HAP-1 (cell line): Measurements from ENCODE around the gene ERC2.

ENCODE experiments used
- DNase-seq, 2 experiments: peaks; one replicate each; pipeline ENCODE4 v3.0.0-alpha.2; 2016 to 2020; ENCODE audit warnings: low spot score in 2 of 2
- H3K27me3 ChIP-seq: fragments of 250-450 bp; sonication (Bioruptor Pico); 2 replicates; pipeline ENCODE4 v1.5.1; 2020; ENCODE audit warnings: low read depth, mild to moderate bottlenecking, moderate library complexity
- H3K36me3 ChIP-seq: fragments of 250-450 bp; sonication (Bioruptor Pico); replicated peaks from 2 replicates; pipeline ENCODE4 v1.5.1; 2020; ENCODE audit warnings: mild to moderate bottlenecking
- H3K4me1 ChIP-seq: fragments of 250-450 bp; sonication (Bioruptor Pico); 2 replicates; pipeline ENCODE4 v1.5.1; 2020; ENCODE audit warnings: mild to moderate bottlenecking
- H3K4me3 ChIP-seq: fragments of 250-450 bp; sonication (Bioruptor Pico); 2 replicates; pipeline ENCODE4 v1.5.1; 2020; ENCODE audit warnings: mild to moderate bottlenecking, moderate library complexity
- H3K9me3 ChIP-seq: fragments of 250-450 bp; sonication (Bioruptor Pico); 2 replicates; pipeline ENCODE4 v1.5.1; 2020; ENCODE audit warnings: mild to moderate bottlenecking, moderate library complexity
- in situ Hi-C: fragments of 300-500 bp; cut with MboI; formaldehyde crosslinking; loops from 3 replicates; pipeline ENCODE4 v1.14.3; 2020; ENCODE audit warnings: low sequenced_read_pairs, inconsistent platforms, mixed read lengths

The ERC2 gene

DNA sequence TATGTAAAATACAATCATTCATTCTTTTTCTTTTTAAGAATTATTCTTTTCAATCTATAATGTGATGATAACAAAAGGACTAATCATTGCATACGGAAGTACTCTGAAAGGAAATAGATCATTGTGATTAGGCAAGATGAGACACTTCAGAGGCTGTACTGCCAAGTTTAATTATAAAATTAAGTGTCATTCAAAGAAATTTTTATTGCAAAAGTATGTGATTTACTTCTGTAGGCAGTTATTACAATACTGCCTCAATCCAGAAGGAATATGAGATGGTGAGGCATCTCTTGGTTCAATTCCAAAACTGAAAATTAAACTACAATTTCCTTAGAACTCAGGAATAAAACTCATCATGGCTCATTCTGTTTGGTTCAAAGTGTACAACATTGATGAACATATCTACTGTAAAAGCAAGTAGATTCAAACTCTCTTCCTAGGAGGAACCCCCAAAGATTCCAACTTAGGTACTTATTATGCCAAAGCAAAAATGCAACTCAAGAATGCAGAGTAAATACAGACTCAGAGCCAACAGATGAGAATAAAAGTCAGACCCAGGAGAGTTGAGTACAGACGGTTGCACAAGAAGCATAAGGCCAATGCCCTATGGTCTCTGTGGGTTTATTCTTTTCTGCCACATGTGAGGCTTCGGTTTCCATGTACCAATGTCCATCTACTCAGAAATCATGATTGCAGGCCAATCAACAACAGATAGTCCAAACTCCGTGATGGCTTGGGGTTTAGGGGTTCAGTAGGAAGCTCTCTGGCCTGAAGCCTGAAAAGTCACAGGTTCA, 862.6 kb downstream of the ERC2 start:
- no peaks in the 10 kb centered on the region for H3K36me3 ChIP-seq
- no peaks in the 10 kb centered on the region for H3K9me3 ChIP-seq
- in situ Hi-C loops, result no loop called here
- no peak overlapping the region for H3K4me3 ChIP-seq
- peaks cover under 1% of the 10 kb centered on the region; the same call in 1 of the 2 replicates for H3K4me1 ChIP-seq
- no peaks in the 10 kb centered on the region for H3K27me3 ChIP-seq
- DNase-seq, result no peak

DNA sequence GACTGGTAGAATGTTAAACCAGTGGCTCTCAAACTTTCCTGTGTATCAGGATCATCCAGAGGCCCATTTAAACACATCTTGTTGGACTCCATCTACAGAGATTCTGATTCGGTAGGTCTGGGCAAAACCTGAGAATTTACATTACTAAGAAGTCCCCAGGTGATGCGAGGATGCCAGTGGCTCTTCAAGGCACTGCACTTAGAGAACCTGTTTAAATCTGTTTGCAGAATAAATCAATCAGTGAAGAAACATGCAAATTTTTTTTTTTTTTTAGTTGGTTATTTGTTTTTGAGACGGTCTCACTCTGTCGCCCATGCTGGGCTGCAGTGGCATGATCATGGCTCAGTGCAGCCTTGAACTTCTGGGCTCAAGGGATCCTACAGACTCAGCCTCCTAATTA, 863.4 kb downstream of the ERC2 start:
- in situ Hi-C loops, result no loop called here
- no peak for DNase-seq

DNA sequence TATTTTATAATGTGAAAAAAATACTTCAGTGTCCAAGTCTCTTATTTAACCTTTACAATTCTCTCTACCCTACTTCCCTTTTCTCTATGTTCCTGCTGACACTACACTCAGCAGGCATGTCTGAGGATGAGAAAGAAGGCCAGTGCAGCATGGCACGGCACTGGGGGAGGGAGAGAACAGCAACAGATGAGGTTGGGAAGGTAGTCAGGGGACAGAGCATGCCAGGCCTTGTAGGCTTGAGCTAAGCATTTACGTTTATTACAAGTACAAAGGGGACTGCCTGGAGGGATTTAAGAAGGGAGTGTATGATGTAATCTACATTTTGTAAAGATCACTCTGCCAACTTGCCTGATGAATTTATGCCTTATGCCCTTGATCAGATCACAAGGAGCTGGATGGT, 863.9 kb downstream of the ERC2 start:
- H3K4me3 ChIP-seq, result no peak overlapping the region
- H3K27me3 ChIP-seq, result no peaks in the 10 kb centered on the region
- DNase-seq, result no peak
- no peaks in the 10 kb centered on the region for H3K4me1 ChIP-seq
- no peaks in the 10 kb centered on the region for H3K9me3 ChIP-seq
- in situ Hi-C loops, result no loop called here
- H3K36me3 ChIP-seq, result no peaks in the 10 kb centered on the region

More for the DNA sequence above, 863.4 kb downstream of the ERC2 start:
- H3K4me1 ChIP-seq, result no peaks in the 10 kb centered on the region
- H3K9me3 ChIP-seq, result no peaks in the 10 kb centered on the region
- no peaks in the 10 kb centered on the region for H3K27me3 ChIP-seq
- no peaks in the 10 kb centered on the region for H3K36me3 ChIP-seq
- no peak overlapping the region for H3K4me3 ChIP-seq

DNA sequence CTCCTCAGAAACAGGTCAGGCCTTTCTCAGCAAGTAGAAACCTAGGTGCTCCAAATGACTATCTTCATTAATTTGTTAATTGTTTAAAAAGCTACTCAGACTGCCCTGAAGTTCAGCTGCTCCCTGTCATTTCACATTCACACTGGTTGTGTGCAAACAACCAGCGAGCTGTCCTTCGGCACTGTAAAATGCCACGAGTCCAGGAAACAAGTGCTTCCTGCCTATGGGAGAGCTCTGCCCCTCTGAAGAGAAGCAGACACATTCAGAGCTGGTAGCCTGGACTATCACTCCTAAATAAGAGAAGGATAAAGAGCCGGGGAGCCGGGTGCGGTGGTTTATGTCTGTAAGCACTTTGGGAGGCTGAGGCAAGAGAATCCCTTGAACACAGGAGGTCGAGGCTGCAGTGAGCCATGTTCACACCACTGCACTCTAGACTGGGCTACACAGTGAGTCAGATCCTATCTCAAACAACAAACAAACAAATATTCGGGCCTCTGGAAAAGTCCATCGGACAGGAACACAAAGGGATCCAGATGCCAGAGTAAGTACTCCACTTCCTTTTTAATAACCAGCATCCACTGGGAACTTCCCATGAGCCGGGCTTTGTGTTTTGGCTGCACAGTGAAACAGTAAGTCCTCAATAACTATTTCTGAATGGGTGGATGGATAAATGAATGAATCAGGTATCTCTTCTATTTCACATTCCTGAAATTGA, 866.7 kb downstream of the ERC2 start:
- no peaks in the 10 kb centered on the region for H3K36me3 ChIP-seq
- in situ Hi-C loops, result no loop called here
- no peaks in the 10 kb centered on the region for H3K27me3 ChIP-seq
- H3K4me3 ChIP-seq, result no peak overlapping the region
- no peak for DNase-seq
- no peaks in the 10 kb centered on the region for H3K9me3 ChIP-seq
- H3K4me1 ChIP-seq, result no peaks in the 10 kb centered on the region

DNA sequence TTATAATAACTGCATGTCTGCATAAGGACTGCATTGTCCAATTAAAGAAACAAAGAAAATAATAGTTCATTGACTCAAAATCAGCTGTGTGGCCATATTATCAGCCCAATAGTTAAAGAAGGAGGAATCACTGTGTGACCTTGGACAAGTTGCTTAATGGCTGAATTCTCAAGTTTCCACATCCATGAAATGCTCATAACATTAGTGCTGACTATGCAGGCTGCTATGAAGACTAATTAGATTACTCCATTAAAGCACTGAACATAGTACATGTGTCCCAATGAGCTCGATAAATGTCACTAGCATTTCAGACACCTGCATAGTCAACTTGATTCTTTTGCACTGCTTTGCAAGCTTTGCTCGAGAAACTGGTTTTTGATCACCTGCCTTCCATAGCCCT, 870.0 kb downstream of the ERC2 start:
- H3K36me3 ChIP-seq, result no peaks in the 10 kb centered on the region
- no peak overlapping the region for H3K4me3 ChIP-seq
- no peaks in the 10 kb centered on the region for H3K9me3 ChIP-seq
- no peaks in the 10 kb centered on the region for H3K4me1 ChIP-seq
- H3K27me3 ChIP-seq, result no peaks in the 10 kb centered on the region
- in situ Hi-C loops, result no loop called here
- no peak for DNase-seq

DNA sequence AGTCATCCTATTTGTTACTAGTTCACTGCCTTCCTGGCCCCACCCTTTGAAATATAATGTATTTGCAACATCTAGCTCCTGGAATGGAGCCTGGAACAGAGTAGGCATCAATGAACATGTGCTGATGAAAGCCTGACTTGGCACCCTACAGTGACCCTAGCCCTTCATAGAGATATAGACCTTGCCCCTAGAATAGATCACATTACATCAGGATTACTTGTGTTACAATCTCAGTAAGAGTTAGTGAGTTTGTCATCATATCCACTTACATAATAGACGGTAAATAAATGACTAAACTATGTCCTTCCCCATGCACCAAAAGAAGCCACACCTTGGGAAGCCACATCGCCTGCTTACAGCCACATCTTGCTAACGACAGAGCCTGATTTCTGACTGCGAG, 870.6 kb downstream of the ERC2 start:
- no peaks in the 10 kb centered on the region for H3K4me1 ChIP-seq
- no peak for DNase-seq
- in situ Hi-C loops, result no loop called here
- no peaks in the 10 kb centered on the region for H3K36me3 ChIP-seq
- no peaks in the 10 kb centered on the region for H3K27me3 ChIP-seq
- no peak overlapping the region for H3K4me3 ChIP-seq
- H3K9me3 ChIP-seq, result no peaks in the 10 kb centered on the region

DNA sequence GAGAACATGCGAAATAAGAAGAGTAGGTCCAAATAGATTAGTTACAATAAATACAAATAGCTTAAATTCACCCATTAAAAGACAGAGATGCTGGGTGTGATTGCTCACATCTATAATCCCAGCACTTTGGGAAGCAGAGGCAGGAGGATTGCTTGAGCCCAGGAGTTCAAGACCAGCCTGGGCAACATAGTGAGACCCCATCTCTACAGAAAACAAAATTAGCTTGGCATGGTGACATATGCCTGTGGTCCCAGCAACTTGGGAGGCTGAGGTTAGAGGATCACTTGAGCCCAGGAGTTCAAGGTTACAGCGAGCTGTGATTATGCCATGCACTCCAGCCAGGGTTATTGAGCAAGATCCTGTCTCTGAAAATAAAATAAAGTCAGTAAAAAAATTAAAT, 872.1 kb downstream of the ERC2 start:
- no peak for DNase-seq
- no peak overlapping the region for H3K4me3 ChIP-seq
- no peaks in the 10 kb centered on the region for H3K27me3 ChIP-seq
- no peaks in the 10 kb centered on the region for H3K4me1 ChIP-seq
- no peaks in the 10 kb centered on the region for H3K9me3 ChIP-seq
- H3K36me3 ChIP-seq, result no peaks in the 10 kb centered on the region
- in situ Hi-C loops, result no loop called here

DNA sequence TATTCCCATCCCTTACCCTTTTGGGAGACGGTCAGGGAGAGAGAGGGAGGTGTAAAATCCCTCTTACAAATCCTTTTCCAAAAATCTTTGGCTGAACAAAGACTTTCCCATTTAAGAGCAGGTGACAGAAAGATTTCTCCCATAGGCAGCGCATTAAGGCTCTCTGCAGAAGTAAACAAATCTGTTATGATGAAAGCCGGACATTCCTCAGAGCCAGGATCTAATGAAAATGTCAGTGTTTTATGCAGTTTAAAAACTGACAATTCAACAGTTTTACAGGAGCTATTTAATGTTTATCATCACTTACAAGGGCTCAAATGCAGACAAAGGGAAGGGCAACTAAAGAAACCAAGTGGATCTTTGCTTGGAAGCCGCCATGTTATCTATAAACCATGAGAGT, 872.8 kb downstream of the ERC2 start:
- no peaks in the 10 kb centered on the region for H3K27me3 ChIP-seq

DNA sequence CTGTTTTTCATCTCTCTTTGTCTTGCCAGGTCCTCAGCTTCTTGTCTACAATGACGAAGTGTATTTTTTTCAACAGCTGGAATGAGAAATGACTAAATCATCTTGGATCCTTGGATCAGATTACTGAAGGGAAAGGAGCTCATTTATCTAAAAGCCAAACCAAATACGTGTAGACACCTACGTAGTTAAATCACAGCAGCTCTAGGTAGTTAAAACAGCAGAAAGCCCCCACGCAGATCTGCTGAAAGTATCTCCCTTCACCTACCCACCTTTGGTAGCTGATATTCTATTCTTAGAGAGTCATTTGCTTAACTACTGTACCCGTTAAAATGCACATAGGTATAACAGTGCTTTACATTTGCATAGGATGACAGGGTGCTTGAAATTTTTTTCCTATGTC, 875.7 kb downstream of the ERC2 start:
- Histone ChIP-seq H3K27me3 (no peaks in the 10 kb centered on the region), H3K9me3 (no peaks in the 10 kb centered on the region), H3K36me3 (no peaks in the 10 kb centered on the region), H3K4me3 (no peak overlapping the region), H3K4me1 (no peaks in the 10 kb centered on the region)
- DNase-seq, result no peak
- in situ Hi-C loops, result no loop called here

More for the DNA sequence above, 872.8 kb downstream of the ERC2 start:
- Histone ChIP-seq H3K36me3 (no peaks in the 10 kb centered on the region), H3K9me3 (no peaks in the 10 kb centered on the region), H3K4me3 (no peak overlapping the region), H3K4me1 (no peaks in the 10 kb centered on the region)
- in situ Hi-C loops, result no loop called here
- no peak for DNase-seq

DNA sequence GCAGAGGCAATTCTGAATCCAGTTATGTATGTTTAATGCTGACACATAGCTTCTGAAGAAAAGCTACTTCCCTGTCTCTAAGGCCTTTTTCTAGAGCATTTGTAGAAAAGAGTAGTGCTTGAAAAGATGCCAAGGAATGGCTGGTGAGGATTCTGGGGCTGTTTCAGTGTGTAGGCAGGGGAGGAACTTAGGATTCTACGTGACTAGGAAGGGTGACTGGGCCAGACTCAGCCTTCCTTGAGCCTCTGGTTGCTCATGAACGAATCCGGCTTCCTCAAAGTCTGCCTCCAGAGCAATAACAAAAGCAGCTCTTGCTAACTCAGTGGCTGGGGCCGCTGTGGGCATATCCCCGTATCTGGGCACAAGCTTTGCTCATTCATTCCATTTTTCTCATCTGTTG, 876.4 kb downstream of the ERC2 start:
- DNase-seq, result no peak
- no peak overlapping the region for H3K4me3 ChIP-seq
- H3K9me3 ChIP-seq, result no peaks in the 10 kb centered on the region
- in situ Hi-C loops, result no loop called here
- H3K4me1 ChIP-seq, result no peaks in the 10 kb centered on the region
- H3K27me3 ChIP-seq, result no peaks in the 10 kb centered on the region
- H3K36me3 ChIP-seq, result no peaks in the 10 kb centered on the region

DNA sequence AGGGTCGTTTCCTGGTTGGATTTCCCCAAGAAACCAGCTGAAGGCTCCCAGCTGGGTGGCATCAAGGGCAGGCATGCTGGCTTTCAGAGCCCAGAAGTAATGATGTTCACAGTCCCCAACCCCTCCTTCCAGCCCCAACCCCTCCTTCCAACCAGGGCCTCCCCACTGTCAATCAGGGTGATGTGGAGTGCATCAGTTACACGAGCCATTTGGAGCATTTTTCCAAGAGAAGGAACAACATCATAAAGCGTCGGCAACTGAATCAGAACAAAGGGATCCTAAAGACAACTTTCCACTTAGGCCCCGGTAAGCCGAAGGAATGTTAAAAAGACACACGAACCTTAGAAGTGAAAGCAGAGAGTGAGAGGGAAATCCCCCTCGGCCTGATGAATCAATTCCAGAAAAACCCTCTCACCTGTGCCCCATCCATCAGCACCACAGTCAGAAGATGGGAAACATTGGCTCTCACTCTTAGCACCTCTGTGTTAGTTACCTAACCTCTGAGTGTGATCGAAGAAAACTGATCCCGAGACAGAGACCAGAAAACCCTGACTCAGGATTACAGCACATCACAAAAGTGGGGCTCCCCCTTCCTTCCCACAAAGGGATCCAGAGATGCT, 880.0 kb downstream of the ERC2 start:
- in situ Hi-C loops, result no loop called here
- H3K9me3 ChIP-seq, result no peaks in the 10 kb centered on the region
- H3K36me3 ChIP-seq, result no peaks in the 10 kb centered on the region
- no peaks in the 10 kb centered on the region for H3K27me3 ChIP-seq
- H3K4me1 ChIP-seq, result no peaks in the 10 kb centered on the region
- DNase-seq, result no peak
- no peak overlapping the region for H3K4me3 ChIP-seq

DNA sequence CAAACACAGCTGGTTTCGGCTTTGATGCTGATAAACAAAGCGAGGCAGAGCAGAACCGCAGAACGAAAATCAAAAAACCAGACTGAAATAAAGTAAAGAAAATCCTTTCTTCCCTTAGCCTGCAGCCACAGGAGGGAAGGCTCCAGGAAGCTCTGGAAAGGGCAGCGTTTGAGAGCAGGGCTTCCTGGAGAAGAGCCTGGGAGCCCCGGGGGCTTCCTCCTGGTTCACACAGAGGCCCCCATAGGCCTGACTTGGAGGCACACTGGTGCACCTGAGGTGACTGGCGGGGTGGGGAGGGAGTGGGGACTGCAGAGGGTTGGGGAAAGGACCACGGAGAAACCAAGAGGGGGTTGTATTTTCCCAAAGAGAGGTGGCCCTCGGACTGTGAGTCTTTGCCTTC, 882.4 kb downstream of the ERC2 start:
- DNase-seq, result no peak
- no peak overlapping the region for H3K4me3 ChIP-seq
- in situ Hi-C loops, result no loop called here

DNA sequence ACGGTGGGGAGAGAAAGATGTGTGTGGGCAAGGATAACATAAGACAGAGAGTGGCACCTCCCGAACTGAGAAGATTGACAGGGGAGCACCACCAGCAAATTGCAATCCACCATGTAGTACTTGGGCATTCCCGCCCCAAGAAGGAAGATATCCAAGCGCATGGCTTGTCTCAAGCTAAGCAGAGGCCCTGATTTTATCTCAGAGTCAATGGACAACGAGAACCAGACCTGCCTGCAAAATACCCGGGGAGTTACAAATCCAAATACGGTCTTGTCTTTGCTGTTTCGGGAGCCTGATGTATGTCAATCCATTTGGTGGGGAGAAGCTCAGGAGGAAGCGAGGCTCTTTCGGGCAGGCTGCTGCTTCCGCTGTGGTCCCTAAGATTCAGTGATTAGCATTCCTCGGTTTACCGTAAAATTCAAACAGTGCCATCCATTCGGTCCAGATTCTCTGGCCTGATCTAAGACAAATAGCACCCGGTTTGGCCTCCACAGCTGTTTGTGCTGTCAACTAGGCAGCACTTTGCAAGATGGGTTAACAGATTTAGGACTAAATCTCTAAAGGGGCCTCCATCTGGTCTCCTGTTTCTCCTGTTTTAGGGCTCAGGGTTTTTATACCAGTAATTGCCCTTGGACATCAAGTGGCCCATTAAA, 883.4 kb downstream of the ERC2 start:
- no peaks in the 10 kb centered on the region for H3K4me1 ChIP-seq
- H3K36me3 ChIP-seq, result no peaks in the 10 kb centered on the region
- in situ Hi-C loops, result no loop called here
- no peak overlapping the region for H3K4me3 ChIP-seq
- H3K27me3 ChIP-seq, result no peaks in the 10 kb centered on the region
- DNase-seq, result no peak
- H3K9me3 ChIP-seq, result no peaks in the 10 kb centered on the region

More for the DNA sequence above, 882.4 kb downstream of the ERC2 start:
- Histone ChIP-seq H3K36me3 (no peaks in the 10 kb centered on the region), H3K9me3 (no peaks in the 10 kb centered on the region), H3K4me1 (no peaks in the 10 kb centered on the region), H3K27me3 (no peaks in the 10 kb centered on the region)

DNA sequence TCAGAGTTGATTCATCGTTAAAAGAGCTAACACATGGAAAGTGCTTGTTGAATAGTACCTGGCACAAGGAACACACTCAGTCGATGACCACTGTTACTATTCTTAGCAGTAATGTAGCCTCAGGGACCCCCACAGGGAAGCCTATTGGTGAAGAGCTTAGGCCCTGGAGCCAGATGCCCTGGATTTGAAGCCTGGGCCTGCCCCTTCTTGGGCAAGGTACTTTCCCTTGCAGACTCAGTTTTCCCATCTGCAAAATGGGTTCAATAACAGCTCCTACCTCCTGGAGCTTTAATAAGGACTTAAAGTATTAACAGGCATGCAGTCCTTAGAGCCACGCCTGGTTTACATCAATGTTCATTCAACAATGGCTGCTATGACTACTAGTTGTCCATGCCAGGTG, 884.2 kb downstream of the ERC2 start:
- Histone ChIP-seq H3K27me3 (no peaks in the 10 kb centered on the region), H3K36me3 (no peaks in the 10 kb centered on the region), H3K4me1 (no peaks in the 10 kb centered on the region), H3K4me3 (no peak overlapping the region), H3K9me3 (no peaks in the 10 kb centered on the region)
- no peak for DNase-seq
- in situ Hi-C loops, result no loop called here
